Mesendoderm (in vitro differentiated cells): ENCODE measurements around the gene SF3A1.

Experiments
- DNase-seq: peaks from one replicate; pipeline ENCODE4 v3.0.0; 2013
- H2AK5ac ChIP-seq: 2 replicates; pipeline ENCODE4 v1.6.1; 2013; ENCODE audit warnings: low read length, inconsistent platforms
- H2BK120ac ChIP-seq: 2 replicates; pipeline ENCODE4 v1.6.1; 2013; ENCODE audit warnings: low read depth, mild to moderate bottlenecking, low read length, moderate library complexity, mixed read lengths
- H2BK15ac ChIP-seq: replicated peaks from 2 replicates; pipeline ENCODE4 v1.6.1; 2013; ENCODE audit warnings: low read depth, mild to moderate bottlenecking, moderate library complexity
- H2BK5ac ChIP-seq: 2 replicates; pipeline ENCODE4 v1.6.1; 2013; ENCODE audit warnings: low read length, inconsistent platforms
- H3K18ac ChIP-seq: 2 replicates; pipeline ENCODE4 v1.6.1; 2013; ENCODE audit warnings: mild to moderate bottlenecking, low read length, mixed read lengths
- H3K23ac ChIP-seq: one replicate; pipeline ENCODE4 v1.6.1; 2013; ENCODE audit warnings: low read length
- H3K27ac ChIP-seq: 2 replicates; pipeline ENCODE4 v1.5.1; 2013; ENCODE audit warnings: low read depth, mild to moderate bottlenecking, inconsistent platforms, low read length, moderate library complexity
- H3K27me3 ChIP-seq: 2 replicates; pipeline ENCODE4 v1.6.1; 2013; ENCODE audit warnings: low read length, control low read depth, mild to moderate bottlenecking, inconsistent platforms; ENCODE audit not compliant: insufficient read depth, poor library complexity
- H3K36me3 ChIP-seq: 2 replicates; pipeline ENCODE4 v1.6.1; 2013; ENCODE audit warnings: low read length, inconsistent platforms; ENCODE audit not compliant: control insufficient read depth, insufficient read depth
- H3K4ac ChIP-seq: one replicate; pipeline ENCODE4 v1.6.1; 2013; ENCODE audit warnings: low read depth, mild to moderate bottlenecking, low read length, moderate library complexity
- H3K4me1 ChIP-seq: 2 replicates; pipeline ENCODE4 v1.6.1; 2013; ENCODE audit warnings: low read depth, low read length, inconsistent platforms; ENCODE audit not compliant: control insufficient read depth
- H3K4me2 ChIP-seq: 2 replicates; pipeline ENCODE4 v1.6.1; 2013; ENCODE audit warnings: low read length
- H3K4me3 ChIP-seq: 2 replicates; pipeline ENCODE4 v1.5.1; 2013; ENCODE audit warnings: mild to moderate bottlenecking, low read length
- H3K56ac ChIP-seq: one replicate; pipeline ENCODE4 v1.6.1; 2013; ENCODE audit warnings: low read length
- H3K79me1 ChIP-seq: 2 replicates; pipeline ENCODE4 v1.6.1; 2013; ENCODE audit warnings: low read length, inconsistent platforms
- H3K79me2 ChIP-seq: 2 replicates; pipeline ENCODE4 v1.6.1; 2013; ENCODE audit warnings: mild to moderate bottlenecking, low read length; ENCODE audit not compliant: control insufficient read depth, insufficient read depth
- H3K9ac ChIP-seq: 2 replicates; pipeline ENCODE4 v1.6.1; 2013; ENCODE audit warnings: low read length, inconsistent platforms
- H4K5ac ChIP-seq: one replicate; pipeline ENCODE4 v1.6.1; 2013; ENCODE audit warnings: low read length
- H4K8ac ChIP-seq: one replicate; pipeline ENCODE4 v1.6.1; 2013; ENCODE audit warnings: low read depth, mild to moderate bottlenecking, control low read depth, low read length, moderate library complexity
- WGBS: extraction: QIAGEN DNeasy Blood & Tissue Kit; methylation state at CpG from one replicate; pipeline ENCODE4 v1.1.7; 2013; ENCODE audit warnings: low lambda C conversion rate, missing lambda C conversion rate; ENCODE audit not compliant: insufficient coverage; ENCODE audit errors: extremely low coverage; 5-methylcytosine and 5-hydroxymethylcytosine counted together

The SF3A1 gene

DNA sequence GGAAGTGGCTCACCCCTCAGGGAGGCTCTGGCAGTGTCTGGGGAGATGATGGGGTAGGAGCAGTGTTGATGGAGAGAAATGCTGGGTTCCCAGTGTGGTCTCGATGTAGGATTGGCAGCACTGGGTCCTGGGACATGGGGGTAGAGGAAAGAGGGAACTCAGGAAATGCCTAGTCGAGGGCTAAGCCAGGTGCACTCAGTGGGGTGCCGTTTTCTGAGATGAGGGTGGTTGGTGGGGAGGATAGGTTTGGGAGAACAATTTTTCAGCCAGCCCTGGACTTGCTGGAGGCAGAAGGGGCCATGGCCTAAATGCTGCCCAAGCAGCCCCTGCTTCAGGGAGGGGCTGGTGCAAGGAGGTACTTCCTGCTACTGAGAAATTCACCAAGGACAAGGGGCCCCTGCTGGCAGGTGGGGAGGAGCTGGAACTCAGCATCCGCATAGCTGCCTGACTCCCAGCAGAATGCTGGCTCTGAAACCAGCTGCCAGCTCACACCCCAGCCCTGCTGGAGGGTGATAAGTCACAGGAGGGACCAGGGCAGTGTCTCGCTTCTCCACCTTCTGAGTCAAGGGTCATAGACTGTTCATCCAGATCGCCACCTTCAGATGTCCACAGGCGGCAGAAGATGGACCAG, 6.1 kb upstream of the SF3A1 start:
- WGBS: no CpG with 5 or more reads among the region's 7 CpGs
- Histone ChIP-seq H2BK5ac (no peak overlapping the region), H2AK5ac (no peak overlapping the region), H4K5ac (no peak overlapping the region), H4K8ac (no peak overlapping the region), H3K79me2 (no peaks in the 10 kb centered on the region), H3K9ac (no peak overlapping the region), H3K4me3 (no peak overlapping the region), H3K36me3 (no peaks in the 10 kb centered on the region), H3K23ac (no peak overlapping the region), H2BK120ac (no peak overlapping the region), H3K79me1 (peaks cover 2% of the 10 kb centered on the region), H3K27ac (no peak overlapping the region), H3K56ac (no peak overlapping the region), H3K18ac (no peak overlapping the region), H3K27me3 (no peaks in the 10 kb centered on the region), H3K4me2 (no peak overlapping the region), H3K4ac (no peak overlapping the region), H2BK15ac (no peak overlapping the region), H3K4me1 (peaks cover 9% of the 10 kb centered on the region)
- DNase-seq: peak; percentile 81

DNA sequence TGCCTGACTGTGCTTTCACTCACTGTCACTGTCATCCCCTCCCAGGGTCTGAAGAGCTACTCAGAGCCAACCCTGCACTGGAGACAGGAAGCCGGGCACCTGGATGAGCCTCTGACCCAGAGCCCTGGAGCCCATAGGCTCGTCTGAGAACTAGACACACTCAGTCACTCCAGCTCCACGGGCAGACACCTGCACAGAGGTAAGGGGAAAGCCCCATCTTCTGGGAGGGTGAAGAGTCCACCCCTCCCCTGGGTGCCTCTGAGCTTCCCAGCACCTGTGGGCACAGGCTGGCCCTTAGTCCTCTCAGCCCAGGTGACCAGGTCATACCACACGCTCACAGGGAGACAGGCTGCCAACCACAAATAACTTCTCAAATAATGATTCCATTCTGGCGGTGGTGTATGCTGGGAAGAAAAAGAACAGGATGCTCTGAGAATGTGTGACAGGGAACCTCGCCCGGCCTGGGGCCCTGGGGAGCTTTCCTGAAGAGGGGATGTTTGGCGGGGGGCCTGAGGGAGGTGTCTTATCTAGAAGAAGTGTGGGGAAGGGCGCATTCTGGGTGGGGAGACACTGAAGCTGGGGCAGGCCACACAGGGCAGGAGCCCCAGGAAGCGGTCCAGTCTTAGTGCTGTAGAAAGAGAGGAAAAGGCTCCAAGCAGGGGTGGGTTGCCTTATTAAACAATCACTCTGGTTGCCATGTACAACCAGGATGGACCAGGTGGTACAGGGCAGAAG, 5.4 kb upstream of the SF3A1 start:
- WGBS: no CpG with 5 or more reads among the region's 10 CpGs
- Histone ChIP-seq H3K4me3 (no peak overlapping the region), H3K9ac (no peak overlapping the region), H2AK5ac (no peak overlapping the region), H2BK120ac (no peak overlapping the region), H4K8ac (no peak overlapping the region), H3K4me2 (no peak overlapping the region), H3K27me3 (no peaks in the 10 kb centered on the region), H3K4me1 (peaks cover 9% of the 10 kb centered on the region), H4K5ac (no peak overlapping the region), H3K79me1 (peaks cover 2% of the 10 kb centered on the region), H3K18ac (no peak overlapping the region), H3K36me3 (no peaks in the 10 kb centered on the region), H2BK15ac (no peak overlapping the region), H3K56ac (no peak overlapping the region), H3K23ac (no peak overlapping the region), H3K79me2 (no peaks in the 10 kb centered on the region), H3K27ac (no peak overlapping the region), H2BK5ac (no peak overlapping the region), H3K4ac (no peak overlapping the region)
- DNase-seq: no peak

DNA sequence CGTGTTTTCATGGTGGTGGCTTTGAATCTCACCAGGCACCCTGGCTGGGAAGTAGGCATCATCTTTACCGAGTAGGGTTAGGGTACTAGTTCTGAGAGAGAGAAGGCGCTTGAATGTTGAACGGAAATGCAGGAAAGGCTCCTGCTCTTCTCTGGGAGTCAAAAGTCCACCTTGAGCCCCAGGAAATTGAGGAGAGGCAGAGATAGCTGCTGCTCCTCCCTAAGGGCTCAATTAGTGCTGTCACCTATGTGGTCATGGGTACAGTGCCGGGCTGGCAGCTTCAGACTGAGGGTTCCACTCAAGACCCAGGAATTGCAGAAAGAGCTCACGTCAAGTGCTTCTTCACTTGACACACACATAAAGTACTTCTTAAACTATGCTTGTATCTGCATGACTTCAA, 1.8 kb upstream of the SF3A1 start:
- Histone ChIP-seq H3K4me1 (peaks cover 10% of the 10 kb centered on the region), H4K8ac (no peak overlapping the region), H3K79me2 (peaks cover 23% of the 10 kb centered on the region), H3K27ac (no peak overlapping the region), H3K4me2 (no peak overlapping the region), H3K79me1 (peaks cover 17% of the 10 kb centered on the region), H3K36me3 (no peaks in the 10 kb centered on the region), H2BK120ac (no peak overlapping the region), H3K4me3 (no peak overlapping the region), H3K27me3 (no peaks in the 10 kb centered on the region), H2AK5ac (no peak overlapping the region), H4K5ac (no peak overlapping the region), H3K9ac (peak overlapping the region; percentile 11), H3K23ac (no peak overlapping the region), H2BK5ac (no peak overlapping the region), H3K4ac (no peak overlapping the region), H3K56ac (no peak overlapping the region), H2BK15ac (no peak overlapping the region), H3K18ac (no peak overlapping the region)
- no CpG with 5 or more reads among the region's 6 CpGs for WGBS
- DNase-seq: no peak

DNA sequence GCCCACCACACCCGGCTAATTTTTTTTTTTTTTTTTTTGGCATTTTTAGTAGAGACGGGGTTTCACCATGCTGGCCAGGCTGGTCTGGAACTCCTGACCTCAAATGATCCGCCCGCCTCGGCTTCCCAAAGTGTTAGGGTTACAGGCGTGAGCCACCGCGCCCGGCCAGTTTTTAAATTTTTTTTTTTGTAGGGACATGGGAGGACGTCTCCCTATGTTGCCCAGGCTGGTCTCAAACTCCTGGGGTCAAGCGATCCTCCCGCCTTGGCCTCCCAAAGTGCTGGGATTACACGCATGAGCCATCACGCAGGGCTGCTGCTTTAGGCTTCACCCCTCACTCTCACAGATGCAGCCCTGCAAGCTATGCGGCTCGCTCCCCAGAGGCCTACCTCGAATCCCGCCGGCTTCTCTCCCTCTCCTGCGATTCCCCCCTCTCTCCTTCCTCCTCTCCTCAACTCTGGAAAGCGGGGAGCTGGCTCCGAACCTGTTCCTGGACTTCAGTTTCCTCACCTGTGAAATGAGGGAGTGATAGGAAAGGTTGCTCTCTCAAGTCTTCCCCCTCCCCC, 1.0 kb upstream of the SF3A1 start:
- Histone ChIP-seq H3K27me3 (no peaks in the 10 kb centered on the region), H3K4me2 (peak overlapping the region; percentile 11), H3K4me1 (peaks cover 8% of the 10 kb centered on the region), H2BK120ac (no peak overlapping the region), H3K18ac (no peak overlapping the region), H3K4ac (no peak overlapping the region), H3K27ac (no peak overlapping the region), H4K8ac (no peak overlapping the region), H4K5ac (no peak overlapping the region), H3K56ac (peak overlapping the region; percentile 93), H3K9ac (peak overlapping the region; percentile 26), H3K79me1 (peaks cover 17% of the 10 kb centered on the region), H2BK15ac (no peak overlapping the region), H2BK5ac (no peak overlapping the region), H3K4me3 (no peak overlapping the region), H3K23ac (peak overlapping the region; percentile 66), H3K79me2 (peaks cover 23% of the 10 kb centered on the region), H2AK5ac (no peak overlapping the region), H3K36me3 (peaks cover 1% of the 10 kb centered on the region)
- no peak for DNase-seq
- WGBS: no CpG with 5 or more reads among the region's 22 CpGs

DNA sequence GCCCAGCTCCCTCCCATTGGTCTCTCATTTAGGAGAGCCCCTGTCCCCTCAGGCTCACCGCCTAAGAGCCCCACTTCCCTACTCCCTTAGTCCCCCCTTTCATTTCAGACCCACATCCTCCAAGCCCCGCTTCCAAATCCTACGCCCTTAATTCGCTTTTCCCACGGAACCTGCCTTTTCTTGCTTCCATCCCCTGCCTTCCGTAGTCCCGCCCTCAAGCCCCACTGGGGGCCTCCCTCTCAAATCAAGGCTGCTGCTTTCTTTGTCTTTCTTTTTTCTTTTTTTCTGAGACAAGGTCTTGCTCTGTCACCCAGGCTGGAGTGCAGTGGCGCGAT, 509 bp upstream of the SF3A1 start:
- peak overlapping the region; percentile 97 for H3K4me2 ChIP-seq
- H3K56ac ChIP-seq: peak overlapping the region; percentile 93
- peak overlapping the region; percentile 97 for H3K4me3 ChIP-seq
- H2BK5ac ChIP-seq: no peak overlapping the region
- peaks cover 23% of the 10 kb centered on the region for H3K79me2 ChIP-seq
- no peak overlapping the region for H4K5ac ChIP-seq
- no peak overlapping the region for H2AK5ac ChIP-seq
- DNase-seq: no peak
- H3K4ac ChIP-seq: no peak overlapping the region
- WGBS: no CpG with 5 or more reads among the region's 9 CpGs
- H3K79me1 ChIP-seq: peaks cover 20% of the 10 kb centered on the region
- no peaks in the 10 kb centered on the region for H3K27me3 ChIP-seq
- no peak overlapping the region for H3K23ac ChIP-seq
- no peak overlapping the region for H2BK15ac ChIP-seq
- peak overlapping the region; percentile 91 for H3K9ac ChIP-seq
- H3K4me1 ChIP-seq: peaks cover 5% of the 10 kb centered on the region
- H4K8ac ChIP-seq: no peak overlapping the region
- no peak overlapping the region for H3K18ac ChIP-seq
- no peak overlapping the region for H3K27ac ChIP-seq
- H2BK120ac ChIP-seq: no peak overlapping the region
- peaks cover 7% of the 10 kb centered on the region for H3K36me3 ChIP-seq
